Kidney (tissue), 14 donors: ENCODE data around the gene PNO1. TPM values are rescaled to one million over a fixed set of nuclear protein-coding genes. Genes with fewer than 3 reads are reported as not detected.
"Not testable (repeated sequence)": the region's sequence is repeated elsewhere in the genome, so short reads cannot be mapped to it uniquely, and the experiment has no call there.

Experiments used
- DNase-seq, 5 donors: peaks; one replicate each; pipeline ENCODE4 v3.0.0-alpha.2; 2013 to 2020
- FAIRE-seq: peaks from 2 replicates; lab custom pipeline; 2012; peaks lifted over from hg19 to GRCh38; lab: Jason Lieb, UNC
- H3K27ac ChIP-seq, 2 donors: one replicate each; pipeline ENCODE4 v1.7.0; 2013; ENCODE audit warnings: low read depth in 2 of 2, low read length in 2 of 2, inconsistent platforms in 1 of 2
- H3K27me3 ChIP-seq: one replicate; pipeline ENCODE4 v1.7.1; 2013; ENCODE audit warnings: low read length, inconsistent platforms; ENCODE audit not compliant: control insufficient read depth, insufficient read depth
- H3K36me3 ChIP-seq, 3 donors: one replicate each; pipeline versions ENCODE4 v1.7.0 to v1.7.1; 2013; ENCODE audit warnings: low read length in 3 of 3, control low read depth in 1 of 3, inconsistent platforms in 1 of 3; ENCODE audit not compliant: insufficient read depth in 3 of 3, control insufficient read depth in 2 of 3
- H3K4me1 ChIP-seq, 3 donors: one replicate each; pipeline versions ENCODE4 v1.7.0 to v1.7.1; 2013; ENCODE audit warnings: low read length in 3 of 3, inconsistent platforms in 1 of 3, low read depth in 1 of 3; ENCODE audit not compliant: control insufficient read depth in 2 of 3, insufficient read depth in 2 of 3
- H3K4me3 ChIP-seq, 3 donors: one replicate each; pipeline versions ENCODE4 v1.7.0 to v1.8.1; 2013; ENCODE audit warnings: low read length in 3 of 3, control low read depth in 1 of 3, inconsistent platforms in 1 of 3
- H3K9ac ChIP-seq, 3 donors: one replicate each; pipeline versions ENCODE4 v1.7.0 to v1.7.1; 2013; ENCODE audit warnings: low read length in 3 of 3, control low read depth in 1 of 3, inconsistent platforms in 1 of 3
- H3K9me3 ChIP-seq, 3 donors: one replicate each; pipeline versions ENCODE4 v1.7.0 to v1.7.1; 2013; ENCODE audit warnings: low read length in 3 of 3, control low read depth in 1 of 3, inconsistent platforms in 1 of 3; ENCODE audit not compliant: control insufficient read depth in 2 of 3, insufficient read depth in 1 of 3
- intact Hi-C: fragments of 100-400 bp; cut with DNase I; formaldehyde crosslinking; loops from one replicate; pipeline ENCODE4 v1.11.1; 2022
- polyA plus RNA-seq: library from polyadenylated mRNA; stranded (reverse); fragments of 350-450 nt; fragmentation: Illumina TruSeq; extraction: RNeasy Lipid Tissue Mini Kit (QIAGEN cat#74804); gene quantifications from one replicate; pipeline ENCODE4 v1.2.3, GENCODE V29; 2014; ENCODE audit warnings: low read depth, low replicate concordance; ENCODE audit not compliant: insufficient read depth
- total RNA-seq: library from RNA; stranded (reverse); fragmentation: NEBNext Ultra II Directional; extraction: Animal tissue kit (Norgen Biotek cat#: 25700); gene quantifications from one replicate; pipeline ENCODE4 v1.2.1, GENCODE V29; 2021
- TF ChIP-seq, protein P1 (sequence below): IDR thresholded peaks from 3 replicates; pipeline ENCODE4 v1.5.1; 2012; ENCODE audit warnings: mild to moderate bottlenecking, moderate library complexity, borderline replicate concordance; ENCODE audit not compliant: insufficient read depth; ENCODE audit errors: extremely low read depth
- donor health status: control.
- donor health status: control.
- donor health status: control.
- donor health status: control.
- donor health status: control.
- donor health status: DM: yes; HTN: yes; CAD: no.
- donor health status: Normal renal cell carcinoma (clear cell type).

PNO1 gene
- total and polyA plus RNA-seq, 2 donors from 2014 or later, result 11.3 to 13.4 TPM

DNA sequence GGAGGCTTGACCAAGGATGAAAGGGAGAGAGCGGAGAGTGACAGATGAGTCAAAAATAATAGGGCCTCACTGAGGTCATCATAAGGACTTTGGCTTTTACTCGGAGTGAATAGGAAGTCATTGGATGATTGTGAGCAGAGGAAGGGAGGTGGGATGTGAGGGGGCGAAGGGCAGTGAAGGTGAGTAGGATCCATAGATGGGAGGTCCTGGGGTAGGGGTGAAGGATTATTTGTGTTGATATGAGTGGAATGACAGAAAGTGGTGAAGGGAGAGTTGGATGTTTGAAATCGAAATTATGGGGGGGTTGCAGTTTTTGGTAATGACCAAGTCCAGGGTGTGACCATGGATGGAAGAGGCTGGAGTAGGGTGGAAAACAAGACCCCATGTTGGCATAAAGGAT lies 14.0 kb downstream of the PNO1 start:
- FAIRE-seq, result no peak
- no peaks in the 10 kb centered on the region for H3K9me3 ChIP-seq
- TF ChIP-seq, protein P1, sequence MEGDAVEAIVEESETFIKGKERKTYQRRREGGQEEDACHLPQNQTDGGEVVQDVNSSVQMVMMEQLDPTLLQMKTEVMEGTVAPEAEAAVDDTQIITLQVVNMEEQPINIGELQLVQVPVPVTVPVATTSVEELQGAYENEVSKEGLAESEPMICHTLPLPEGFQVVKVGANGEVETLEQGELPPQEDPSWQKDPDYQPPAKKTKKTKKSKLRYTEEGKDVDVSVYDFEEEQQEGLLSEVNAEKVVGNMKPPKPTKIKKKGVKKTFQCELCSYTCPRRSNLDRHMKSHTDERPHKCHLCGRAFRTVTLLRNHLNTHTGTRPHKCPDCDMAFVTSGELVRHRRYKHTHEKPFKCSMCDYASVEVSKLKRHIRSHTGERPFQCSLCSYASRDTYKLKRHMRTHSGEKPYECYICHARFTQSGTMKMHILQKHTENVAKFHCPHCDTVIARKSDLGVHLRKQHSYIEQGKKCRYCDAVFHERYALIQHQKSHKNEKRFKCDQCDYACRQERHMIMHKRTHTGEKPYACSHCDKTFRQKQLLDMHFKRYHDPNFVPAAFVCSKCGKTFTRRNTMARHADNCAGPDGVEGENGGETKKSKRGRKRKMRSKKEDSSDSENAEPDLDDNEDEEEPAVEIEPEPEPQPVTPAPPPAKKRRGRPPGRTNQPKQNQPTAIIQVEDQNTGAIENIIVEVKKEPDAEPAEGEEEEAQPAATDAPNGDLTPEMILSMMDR, result no peak
- no peaks in the 10 kb centered on the region for H3K4me1 ChIP-seq
- H3K4me3 ChIP-seq, result no peak overlapping the region
- no peak overlapping the region for H3K9ac ChIP-seq
- intact Hi-C loops, result no loop called here
- DNase-seq, result no peak
- no peak overlapping the region for H3K27ac ChIP-seq
- H3K27me3 ChIP-seq, result no peaks in the 10 kb centered on the region
- peaks cover 0 to 3% (median 3%) of the 10 kb centered on the region in 3 donors for H3K36me3 ChIP-seq

DNA sequence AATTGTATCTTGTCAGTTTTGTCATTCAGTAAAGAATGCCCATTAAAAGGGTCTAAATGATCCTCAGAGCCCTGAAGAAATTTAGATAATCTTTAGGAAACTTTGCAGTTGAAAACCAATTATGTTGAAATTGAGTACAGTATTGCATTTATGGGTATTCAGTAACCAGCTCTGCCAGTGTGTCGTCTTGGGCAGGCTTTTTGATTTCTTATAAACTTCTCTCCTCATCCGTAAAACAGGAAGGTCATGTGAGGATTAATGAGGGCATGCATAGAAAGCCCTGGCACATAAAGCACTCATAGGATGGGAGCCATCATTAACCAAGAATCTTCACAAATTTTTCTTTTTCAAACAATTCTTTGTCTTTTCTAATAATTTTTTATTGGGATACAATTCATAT lies 14.8 kb downstream of the PNO1 start:
- Histone ChIP-seq H3K27ac (no peak overlapping the region), H3K4me3 (no peak overlapping the region), H3K36me3 (peaks cover 0 to 3% (median 0%) of the 10 kb centered on the region in 3 donors), H3K9ac (no peak overlapping the region), H3K4me1 (no peaks in the 10 kb centered on the region), H3K27me3 (no peaks in the 10 kb centered on the region), H3K9me3 (no peaks in the 10 kb centered on the region)
- no peak for DNase-seq
- intact Hi-C loops, result no loop called here
- TF ChIP-seq, protein P1, result no peak
- FAIRE-seq, result no peak

DNA sequence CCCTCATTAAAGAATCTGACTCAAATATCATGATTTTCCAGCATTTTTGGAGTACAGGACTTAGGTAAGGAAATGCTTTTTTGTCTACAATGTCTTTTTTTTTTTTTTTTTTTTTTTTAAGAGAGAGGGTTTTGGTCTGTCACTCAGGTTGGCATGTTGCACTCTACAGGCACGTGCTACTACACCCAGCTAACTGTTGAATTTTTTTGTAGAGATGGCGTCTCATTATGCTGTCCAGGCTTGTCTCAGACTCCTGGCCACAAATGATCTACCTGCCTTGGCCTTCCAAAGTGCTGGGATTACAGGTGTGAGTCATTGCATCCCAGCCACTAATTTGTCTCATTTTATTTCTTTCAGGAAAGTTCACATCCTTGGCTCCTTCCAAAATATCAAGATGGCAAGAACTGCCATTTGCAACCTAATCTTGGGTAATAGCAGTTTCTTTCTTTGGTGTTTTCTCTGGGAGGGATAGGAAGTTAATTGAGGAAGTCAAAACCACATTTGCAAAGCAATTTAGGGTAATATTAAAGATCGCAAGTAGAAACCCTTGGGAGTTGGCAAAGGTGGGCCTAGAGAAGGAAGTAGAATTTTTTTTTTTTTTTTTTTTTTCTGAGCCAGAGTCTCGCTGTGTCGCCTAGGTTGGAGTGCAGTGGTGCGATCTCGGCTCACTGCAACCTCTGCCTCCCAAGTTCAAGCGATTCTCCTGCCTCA lies 15.5 kb downstream of the PNO1 start:
- H3K27me3 ChIP-seq, result no peaks in the 10 kb centered on the region
- FAIRE-seq (no peak), DNase-seq (no peak)
- no peak overlapping the region for H3K27ac ChIP-seq
- no peak overlapping the region for H3K9ac ChIP-seq
- no peak overlapping the region for H3K4me3 ChIP-seq
- no peaks in the 10 kb centered on the region for H3K9me3 ChIP-seq
- TF ChIP-seq, protein P1, result no peak
- H3K4me1 ChIP-seq, result no peaks in the 10 kb centered on the region
- intact Hi-C loops, result no loop called here
- H3K36me3 ChIP-seq, result peaks cover 0 to 3% (median 0%) of the 10 kb centered on the region in 3 donors

DNA sequence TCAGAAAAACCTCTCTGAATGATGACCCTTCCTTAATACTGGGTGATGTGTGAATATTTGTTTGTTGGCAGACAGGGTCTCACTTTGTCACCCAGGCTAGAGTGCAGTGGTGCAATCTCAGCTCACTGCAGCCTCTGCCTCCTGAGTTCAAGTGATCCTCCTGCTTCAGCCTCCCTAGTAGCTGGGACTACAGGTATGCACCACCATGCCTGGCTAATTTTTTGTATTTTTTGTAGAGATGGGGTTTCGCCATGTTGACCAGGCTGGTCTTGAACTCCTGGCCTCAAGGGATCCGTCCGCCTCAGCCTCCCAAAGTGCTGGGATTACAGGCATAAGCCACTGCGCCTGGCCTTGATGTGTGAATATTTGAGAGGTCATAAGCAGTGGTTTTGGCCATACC lies 17.5 kb downstream of the PNO1 start:
- H3K27ac ChIP-seq, H3K9ac ChIP-seq, H3K27me3 ChIP-seq, intact Hi-C loops, FAIRE-seq, H3K4me1 ChIP-seq, H3K9me3 ChIP-seq, H3K36me3 ChIP-seq, H3K4me3 ChIP-seq, DNase-seq: not testable (repeated sequence)
